Sigmoid colon (tissue), 4 donors: ENCODE results near the gene PRR12.

Source experiments
- EP300 ChIP-seq, 4 donors: sonication (generic); formaldehyde crosslinking; IDR thresholded peaks; one replicate each; pipeline ENCODE4 v1.6.1; 2017; ENCODE audit warnings: antibody characterized with exemption in 4 of 4
- POLR2A ChIP-seq, 2 donors: fragments of 450-650 bp; IDR thresholded peaks; one replicate each; pipeline ENCODE4 v1.6.1; 2016; ENCODE audit warnings: antibody characterized with exemption in 2 of 2, mild to moderate bottlenecking in 2 of 2, moderate library complexity in 2 of 2
- TF ChIP-seq, protein P1 (sequence below), 4 experiments: fragments of 450-650 bp in 3 of 4; fragments of 200-600 bp in 1 of 4; IDR thresholded peaks; one replicate each; pipeline ENCODE4 v1.5.1; 2016 to 2019; ENCODE audit warnings: antibody characterized with exemption in 4 of 4, mild to moderate bottlenecking in 3 of 4, moderate library complexity in 2 of 4

GRCh38 chr19:49667473-49667872 lies 76.5 kb downstream of the PRR12 start:
- TF ChIP-seq, protein P1, sequence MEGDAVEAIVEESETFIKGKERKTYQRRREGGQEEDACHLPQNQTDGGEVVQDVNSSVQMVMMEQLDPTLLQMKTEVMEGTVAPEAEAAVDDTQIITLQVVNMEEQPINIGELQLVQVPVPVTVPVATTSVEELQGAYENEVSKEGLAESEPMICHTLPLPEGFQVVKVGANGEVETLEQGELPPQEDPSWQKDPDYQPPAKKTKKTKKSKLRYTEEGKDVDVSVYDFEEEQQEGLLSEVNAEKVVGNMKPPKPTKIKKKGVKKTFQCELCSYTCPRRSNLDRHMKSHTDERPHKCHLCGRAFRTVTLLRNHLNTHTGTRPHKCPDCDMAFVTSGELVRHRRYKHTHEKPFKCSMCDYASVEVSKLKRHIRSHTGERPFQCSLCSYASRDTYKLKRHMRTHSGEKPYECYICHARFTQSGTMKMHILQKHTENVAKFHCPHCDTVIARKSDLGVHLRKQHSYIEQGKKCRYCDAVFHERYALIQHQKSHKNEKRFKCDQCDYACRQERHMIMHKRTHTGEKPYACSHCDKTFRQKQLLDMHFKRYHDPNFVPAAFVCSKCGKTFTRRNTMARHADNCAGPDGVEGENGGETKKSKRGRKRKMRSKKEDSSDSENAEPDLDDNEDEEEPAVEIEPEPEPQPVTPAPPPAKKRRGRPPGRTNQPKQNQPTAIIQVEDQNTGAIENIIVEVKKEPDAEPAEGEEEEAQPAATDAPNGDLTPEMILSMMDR (IDR thresholded peaks at IDR 0.05), result no peak
- TF ChIP-seq EP300 (IDR thresholded peaks at IDR 0.05) (no peak), POLR2A (IDR thresholded peaks at IDR 0.05) (no peak)
